ENCODE results near the gene SLC7A8. TPM values are rescaled to one million over a fixed set of nuclear protein-coding genes. Genes with fewer than 3 reads are reported as not detected.

The SLC7A8 gene
- total RNA-seq, 1 experiment from 2014 or later: 0.03 TPM

DNA sequence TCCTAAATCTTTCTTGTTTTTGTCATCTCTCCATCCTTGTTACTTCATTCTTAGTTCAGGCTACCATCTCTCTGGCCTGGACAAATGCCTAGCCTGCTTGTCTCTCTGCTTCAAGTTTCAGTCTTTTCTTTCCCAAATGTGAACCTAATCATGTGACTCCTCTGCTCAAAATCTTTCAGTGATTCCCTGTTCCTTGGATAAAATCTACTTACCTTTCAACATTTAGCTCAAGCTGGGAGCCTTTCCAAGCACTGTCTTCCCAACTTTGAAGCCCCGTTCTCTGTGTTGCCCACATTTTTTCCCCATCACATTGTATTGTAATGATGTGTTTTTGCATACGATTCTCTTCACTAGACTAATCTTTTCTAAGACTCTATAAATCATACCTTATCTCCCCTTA, 24.7 kb downstream of the SLC7A8 start:
- no peak for DNase-seq (ENCODE audit: low spot score)

DNA sequence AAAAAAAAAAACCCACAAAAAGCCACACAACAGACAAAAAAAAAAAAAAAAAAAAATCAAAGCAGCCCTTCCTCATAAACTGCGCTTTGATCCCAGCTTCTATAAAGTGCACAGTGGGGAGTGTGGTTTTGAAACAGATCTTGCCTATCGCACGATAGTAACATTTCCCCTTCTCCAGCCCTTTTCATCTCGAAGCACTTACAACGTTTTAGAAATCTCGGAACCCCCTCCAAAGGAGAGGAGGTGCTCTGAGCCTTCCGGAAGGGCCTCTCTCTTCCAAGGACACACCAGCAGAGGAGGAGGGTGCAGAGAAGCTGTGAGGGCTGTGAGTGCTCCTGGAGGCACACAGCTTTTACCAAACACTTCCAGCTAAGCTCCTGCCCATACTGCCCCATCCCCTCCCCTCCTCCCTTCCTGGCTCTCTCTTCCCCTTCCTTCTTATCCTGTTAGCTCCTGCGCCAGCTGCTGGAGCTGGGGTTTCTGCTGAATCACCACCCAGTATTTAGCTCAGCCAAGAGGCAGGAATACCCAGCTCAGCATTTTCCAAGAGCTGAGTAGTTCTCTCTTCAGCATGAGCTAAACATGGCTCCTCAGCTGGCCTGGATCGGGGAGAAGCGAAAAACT, 28.4 kb downstream of the SLC7A8 start:
- DNase-seq (ENCODE audit: low spot score): no peak

DNA sequence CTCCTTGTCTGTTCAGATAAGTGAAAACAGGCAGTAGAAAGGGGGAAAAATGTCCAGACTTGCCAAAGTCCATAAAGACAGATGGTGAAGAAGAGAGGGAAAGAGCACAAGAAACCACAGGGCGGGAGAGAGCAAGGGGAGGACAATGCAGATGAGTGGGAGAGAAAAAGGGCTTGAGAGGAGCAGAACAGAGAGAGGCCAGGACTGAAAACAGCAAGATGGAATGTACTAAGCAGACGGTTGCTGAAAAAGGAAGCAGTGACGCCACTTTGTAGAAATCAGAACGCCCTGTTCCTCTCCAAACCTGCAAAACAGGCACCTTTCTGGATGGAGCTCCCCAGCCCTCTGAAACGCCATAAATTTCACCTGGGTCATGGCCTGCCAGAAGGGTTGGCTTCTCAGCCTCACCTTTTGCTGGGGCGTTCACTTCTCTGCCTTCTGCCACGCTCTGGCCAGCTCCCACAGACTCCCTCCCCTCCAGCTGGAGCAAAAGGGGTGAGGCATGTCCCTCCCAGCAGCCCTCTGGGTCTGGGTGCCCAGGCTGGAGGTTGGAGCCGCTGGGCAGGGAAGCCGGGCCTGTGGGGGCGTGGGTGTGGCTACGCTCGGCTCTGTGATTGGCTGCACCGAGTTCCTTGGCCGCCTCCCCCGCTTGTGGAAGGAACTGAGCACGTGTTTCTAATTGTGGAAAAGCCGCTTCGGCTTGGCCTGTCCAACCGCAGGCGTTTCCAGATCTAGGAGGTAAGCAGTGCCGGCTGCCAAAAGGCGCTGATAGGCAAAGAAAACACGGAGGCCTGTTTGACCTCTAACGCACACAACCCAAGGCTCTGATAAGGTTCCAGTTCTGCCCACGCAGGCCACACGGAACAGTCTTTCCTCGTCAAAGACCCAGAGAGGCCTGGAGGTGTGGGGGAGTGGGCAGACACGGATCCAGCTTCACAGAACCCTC, 29.3 kb downstream of the SLC7A8 start:
- DNase-seq (ENCODE audit: low spot score): no peak

DNA sequence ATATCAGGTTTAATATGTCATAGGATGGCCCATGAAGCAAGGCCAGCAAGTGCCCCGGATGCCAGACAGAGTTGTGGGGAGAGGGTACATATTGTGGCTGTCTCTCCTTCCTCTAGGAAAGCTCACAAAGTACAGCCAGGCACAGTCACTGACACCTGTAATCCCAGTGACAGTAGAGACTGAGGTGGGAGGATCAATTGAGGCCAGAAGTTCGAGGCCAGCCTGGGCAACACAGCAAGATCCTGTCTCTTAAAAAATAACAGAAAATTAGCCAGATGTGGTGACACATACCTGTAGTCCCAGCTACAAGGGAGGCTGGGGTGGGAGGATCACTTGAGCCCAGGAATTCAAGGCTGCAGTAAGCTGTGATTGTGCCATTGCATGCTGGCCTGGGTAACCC, 32.1 kb downstream of the SLC7A8 start:
- no peak for DNase-seq (ENCODE audit: low spot score)

DNA sequence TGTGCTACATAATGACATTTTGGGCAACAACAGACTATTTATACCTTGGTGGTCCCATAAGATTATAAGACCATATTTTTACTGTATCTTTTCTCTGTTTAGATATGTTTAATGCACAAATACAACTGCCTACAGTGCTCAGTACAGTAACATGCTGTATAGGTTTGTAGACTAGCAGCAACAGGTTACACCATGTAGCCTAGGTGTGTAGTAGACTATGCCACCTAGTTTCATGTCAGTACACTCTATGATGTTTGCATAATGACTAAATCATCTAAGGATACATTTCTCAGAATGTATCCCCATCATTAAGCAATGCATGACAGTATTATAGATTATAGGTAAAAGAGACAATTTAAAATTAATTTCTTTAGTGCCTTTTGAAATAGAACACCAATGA, 33.7 kb downstream of the SLC7A8 start:
- DNase-seq (ENCODE audit: low spot score): no peak

DNA sequence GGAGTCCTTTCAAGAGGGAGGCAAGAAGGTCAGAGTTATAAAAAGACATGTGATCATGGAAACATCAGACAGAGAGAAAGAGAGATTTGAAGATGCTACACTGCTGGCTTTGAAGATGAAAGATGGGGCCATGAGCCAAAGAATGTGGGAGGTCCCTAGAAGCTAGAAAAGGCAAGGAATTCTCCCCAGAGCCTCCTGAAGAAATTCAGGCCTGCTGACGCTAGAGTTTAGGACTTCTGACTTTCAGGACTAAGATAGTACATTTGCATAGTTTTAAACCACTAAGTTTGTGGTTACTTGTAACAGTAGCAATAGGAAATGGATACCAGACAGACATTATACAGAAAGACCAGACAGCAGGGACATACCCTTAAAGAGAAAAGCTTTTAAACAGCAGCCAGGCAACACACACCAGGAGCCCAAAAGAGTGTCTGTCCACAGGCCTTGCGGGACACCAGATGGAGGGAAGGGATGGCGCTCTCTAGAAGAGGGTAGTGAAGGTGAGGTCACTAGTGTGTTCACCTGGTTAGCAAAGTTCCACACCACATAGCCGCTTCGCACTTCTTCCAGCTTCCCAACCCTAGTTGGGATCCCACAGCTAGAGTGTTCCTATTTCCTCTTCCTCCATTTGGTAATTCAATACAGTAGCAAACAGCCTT, 34.7 kb downstream of the SLC7A8 start:
- DNase-seq (ENCODE audit: low spot score): no peak

DNA sequence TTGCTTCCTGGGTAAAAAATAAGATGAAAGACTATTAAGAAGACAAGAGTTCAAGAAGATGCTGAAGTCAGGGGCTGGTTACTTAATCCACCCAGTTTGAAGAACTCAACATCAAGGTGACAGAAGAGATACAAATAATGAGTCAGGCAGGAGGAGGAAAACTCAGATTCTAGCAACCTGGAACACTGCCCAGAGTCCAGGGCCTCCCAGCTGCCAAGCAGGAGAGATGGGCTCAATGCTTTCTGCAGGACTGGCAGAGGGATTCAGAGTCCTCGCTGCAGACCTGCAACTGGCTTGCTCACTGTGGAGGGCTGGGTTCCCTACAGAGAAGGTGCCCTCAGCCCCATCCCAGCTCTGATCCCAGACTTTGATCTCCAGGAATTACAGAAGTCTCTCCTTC, 35.8 kb downstream of the SLC7A8 start:
- DNase-seq (ENCODE audit: low spot score): no peak

DNA sequence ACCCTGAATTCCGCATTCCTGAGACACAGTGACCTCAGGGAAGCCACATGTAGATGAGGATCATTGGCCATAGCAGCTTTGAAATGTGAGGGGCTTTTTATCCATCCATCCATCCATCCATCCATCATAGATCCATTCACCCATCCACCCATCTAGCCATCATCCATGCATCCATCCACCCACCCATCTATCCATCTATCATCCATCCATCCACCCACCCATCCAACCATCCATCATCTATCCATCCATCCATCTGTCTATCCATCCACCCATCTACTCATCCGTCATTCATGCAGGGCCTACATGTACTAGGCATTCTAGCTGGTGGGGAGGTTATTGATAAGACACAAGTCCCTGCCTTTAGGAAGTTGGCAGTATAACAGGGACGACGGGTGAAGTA, 36.5 kb downstream of the SLC7A8 start:
- DNase-seq (ENCODE audit: low spot score): no peak

DNA sequence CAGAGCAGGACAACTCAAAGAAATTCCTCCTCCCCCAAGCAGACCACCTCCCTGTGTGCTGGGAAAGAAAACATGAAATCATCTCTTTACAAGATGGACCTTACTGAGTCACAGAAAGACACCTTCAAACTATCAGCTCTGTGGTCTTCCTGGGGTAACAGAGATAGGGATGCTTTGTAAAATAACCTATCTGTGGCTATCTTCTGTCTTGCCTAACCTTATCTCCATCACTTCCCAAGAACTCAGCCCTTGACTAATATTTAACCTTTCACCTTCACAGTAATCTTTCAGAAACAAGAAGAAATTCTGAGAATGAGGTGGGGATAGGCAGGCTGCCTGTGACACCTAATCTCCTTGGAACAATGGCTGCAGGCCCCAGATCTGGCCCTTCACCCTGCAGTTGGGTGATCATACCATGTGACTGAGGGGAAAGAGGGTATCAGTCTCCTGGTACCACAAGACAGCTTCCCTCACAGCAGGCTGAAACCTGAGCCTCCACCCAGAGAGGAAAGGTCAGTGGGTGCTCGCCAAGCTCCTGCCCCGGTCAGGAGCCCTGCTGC, 37.0 kb downstream of the SLC7A8 start:
- DNase-seq (ENCODE audit: low spot score): no peak

DNA sequence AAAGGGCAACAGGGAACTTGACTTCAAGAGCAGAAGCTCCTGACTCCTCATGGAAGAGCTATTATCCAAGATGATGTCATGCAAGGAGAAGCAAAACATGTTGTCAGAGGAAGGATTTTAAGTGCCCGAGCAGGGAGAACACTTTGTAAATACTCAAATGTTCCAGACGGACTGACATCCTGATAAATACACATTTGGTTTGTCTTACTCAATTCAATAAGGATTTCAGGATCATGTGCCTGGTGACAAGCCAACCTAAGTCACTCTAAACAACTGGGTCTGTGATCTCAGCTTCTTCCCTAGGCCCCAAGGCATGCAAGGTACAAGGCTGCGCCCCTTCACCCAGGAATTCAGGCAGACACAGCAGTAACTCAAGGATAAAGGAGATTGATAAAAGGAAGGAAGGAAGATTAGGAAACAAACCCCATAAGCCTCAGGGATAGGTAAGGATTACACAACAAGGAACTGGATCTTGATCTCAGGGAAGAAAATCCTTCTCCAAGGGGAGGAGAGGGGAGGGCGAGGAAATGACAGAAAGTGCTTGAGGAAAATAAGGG, 37.6 kb downstream of the SLC7A8 start:
- no peak for DNase-seq (ENCODE audit: low spot score)

DNA sequence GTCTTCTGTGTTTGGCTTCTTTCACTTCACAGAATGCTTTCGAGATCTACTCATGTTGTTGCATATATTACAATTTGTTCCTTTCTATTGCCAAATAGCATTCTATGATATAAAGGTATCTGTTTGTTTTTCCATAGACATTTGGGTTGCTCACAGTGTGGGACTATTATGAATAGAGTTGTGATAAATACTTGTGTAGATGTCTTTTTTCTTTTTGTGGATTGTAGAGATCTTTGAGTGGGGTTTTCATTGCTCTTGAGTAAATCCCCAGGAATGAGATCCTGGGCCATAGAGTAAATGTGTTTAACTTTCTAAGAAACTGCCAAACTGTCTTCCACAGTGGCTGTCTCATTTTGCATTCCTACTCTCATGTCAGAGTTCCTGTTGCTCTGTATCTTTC, 39.5 kb downstream of the SLC7A8 start:
- no peak for DNase-seq (ENCODE audit: low spot score)

DNA sequence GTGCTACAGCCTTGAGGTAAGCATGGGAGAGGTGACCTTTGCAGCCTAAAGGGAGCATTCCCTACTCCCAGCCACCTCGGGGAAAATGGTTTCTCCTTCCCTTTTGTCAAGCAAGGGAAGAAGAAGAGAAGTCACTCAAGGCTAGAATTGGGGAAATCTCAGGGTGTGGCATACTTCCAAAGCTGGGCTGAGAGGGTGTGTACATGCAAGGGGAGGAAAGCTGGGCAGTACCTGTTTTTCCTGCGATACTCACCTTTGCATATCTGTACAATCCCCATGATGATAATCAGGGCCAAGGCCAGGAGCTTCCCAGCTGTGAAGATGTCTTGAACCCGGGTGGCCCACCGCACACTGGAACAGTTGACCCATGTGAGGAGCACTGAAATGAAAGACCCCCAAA, 40.6 kb downstream of the SLC7A8 start:
- no peak for DNase-seq (ENCODE audit: low spot score)

DNA sequence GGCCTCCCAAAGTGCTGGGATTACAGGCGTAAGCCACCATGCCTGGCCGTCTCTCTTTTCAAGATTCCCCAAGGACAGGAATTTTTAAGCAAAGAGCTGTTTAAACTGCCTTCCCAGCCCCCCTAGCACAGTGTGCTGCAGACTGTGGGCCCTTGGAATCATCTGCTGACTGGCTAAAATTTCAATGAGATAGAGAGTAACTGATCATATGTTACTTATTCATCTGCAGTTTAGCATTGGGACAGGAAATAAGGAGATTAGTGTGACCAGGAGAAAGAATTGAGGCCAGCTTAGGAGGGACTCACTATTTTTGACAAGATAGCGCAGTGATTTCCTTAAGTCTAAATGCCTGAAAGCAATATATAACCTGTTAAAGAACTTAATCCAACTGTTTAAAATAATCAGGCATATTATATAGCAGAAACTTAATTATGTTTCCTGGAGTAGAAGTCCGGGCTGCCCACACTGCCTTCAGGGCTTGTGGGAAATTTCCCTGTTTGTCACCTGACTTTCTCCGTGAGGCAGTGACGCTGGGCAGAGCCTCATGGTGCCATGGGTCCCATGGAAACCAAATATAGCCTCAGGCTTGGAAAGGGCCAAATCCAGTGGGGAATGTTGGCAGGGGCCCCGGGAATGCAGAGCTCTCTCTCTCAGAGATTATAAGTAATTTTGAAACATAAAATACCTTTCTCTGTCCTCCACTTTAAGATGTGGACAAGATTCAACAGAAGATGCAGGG, 41.6 kb downstream of the SLC7A8 start:
- DNase-seq (ENCODE audit: low spot score): no peak

DNA sequence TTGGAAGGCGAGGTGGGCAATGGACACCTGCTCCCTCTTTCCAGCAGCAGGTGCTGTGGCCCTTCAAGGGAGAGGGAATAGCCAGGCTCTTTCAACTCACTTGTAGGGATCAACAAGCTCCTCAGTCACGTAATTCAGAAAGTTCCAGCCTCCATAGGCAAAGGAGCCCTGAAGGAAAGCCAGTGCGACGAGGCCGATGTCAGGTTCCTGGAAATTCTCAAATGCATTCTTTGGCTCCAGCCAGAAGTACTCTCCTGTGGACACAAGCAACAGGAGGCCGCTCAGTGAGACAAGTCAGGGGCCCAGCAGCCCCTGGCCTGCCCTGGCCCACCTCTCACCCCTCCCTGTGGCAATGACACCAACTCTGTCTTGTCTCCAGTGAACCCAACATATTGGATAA, 43.1 kb downstream of the SLC7A8 start:
- DNase-seq (ENCODE audit: low spot score): no peak

DNA sequence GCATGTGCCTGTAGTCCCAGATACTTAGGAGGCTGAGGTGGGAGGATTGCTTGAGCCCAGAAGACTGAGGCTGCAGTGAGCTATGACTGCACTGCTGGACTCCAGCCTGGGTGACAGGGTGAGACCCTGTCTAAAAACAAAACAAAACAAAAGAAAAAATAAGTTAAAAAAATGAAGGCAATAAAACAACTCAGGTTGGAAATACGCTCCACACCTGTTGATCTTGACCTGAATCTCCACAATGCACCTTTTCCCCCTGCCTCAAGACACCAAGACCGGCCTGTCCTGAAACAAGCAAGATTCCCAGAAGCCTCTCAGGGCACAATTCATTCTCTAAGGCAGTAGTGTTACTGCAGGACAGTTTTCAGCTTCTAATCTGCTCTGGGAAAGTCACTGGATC, 43.6 kb downstream of the SLC7A8 start:
- DNase-seq (ENCODE audit: low spot score): no peak

DNA sequence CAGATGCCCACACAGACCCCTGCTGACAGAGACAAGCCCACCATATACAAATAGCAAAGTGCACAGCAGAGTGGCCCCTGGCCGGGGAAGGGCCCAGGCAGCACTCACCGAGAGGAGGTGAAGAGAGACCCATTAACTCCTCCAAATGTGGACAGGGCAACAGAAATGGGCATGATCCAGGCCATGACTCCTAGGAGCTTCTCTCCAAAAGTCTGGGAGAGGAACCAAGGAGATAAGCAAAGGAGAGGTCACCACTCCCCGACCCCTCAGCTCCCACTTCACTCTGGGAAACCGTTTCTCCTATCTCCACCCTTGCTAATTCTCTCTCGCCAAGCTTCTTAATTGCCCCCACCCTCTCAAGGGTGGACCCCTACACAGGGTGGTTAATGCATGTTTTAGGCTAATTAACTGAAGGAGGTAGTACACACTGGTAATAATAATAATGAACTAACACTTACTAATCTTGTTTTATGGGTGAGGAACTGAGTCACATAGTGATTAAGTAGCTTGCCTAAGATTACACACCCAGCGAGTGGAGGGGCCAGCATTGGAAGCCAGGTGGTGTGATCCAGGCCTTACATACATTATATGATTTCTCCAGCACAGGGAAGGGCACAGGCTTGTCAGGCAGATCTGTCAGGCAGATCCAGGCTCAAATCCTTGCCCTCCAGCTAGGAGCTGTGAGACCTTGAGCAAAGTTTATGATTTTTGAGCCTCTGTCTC, 45.5 kb downstream of the SLC7A8 start:
- no peak for DNase-seq (ENCODE audit: low spot score)

DNA sequence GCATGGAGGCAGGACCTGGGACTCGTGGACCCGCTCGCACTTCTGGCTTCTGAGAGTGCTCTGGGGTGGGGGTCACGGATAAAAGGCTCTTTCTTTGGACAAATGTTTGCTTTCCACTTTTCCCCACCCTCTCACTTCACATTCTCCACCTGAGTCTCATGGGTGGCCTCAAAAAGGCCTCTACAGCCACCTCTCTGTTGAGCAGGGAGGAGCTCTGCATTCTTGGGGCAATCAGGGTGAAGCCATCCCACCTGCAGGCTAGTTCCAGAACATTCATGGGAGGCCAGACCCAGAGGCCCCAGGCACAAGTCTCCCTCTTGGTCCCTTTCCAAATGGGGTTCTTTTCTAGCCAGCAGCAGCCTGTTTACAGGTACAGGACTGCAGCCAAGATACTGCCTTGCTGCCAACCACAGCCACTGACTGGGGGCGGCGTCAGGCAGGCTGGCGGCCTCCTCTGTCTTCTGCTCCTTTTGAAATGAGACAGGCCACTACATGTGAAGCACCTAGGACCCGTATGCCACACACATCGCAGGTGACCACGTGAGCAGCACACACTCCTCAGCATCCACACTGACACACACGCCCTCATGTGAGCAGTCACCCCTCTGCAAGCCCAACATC, 46.2 kb downstream of the SLC7A8 start:
- DNase-seq (ENCODE audit: low spot score): no peak

DNA sequence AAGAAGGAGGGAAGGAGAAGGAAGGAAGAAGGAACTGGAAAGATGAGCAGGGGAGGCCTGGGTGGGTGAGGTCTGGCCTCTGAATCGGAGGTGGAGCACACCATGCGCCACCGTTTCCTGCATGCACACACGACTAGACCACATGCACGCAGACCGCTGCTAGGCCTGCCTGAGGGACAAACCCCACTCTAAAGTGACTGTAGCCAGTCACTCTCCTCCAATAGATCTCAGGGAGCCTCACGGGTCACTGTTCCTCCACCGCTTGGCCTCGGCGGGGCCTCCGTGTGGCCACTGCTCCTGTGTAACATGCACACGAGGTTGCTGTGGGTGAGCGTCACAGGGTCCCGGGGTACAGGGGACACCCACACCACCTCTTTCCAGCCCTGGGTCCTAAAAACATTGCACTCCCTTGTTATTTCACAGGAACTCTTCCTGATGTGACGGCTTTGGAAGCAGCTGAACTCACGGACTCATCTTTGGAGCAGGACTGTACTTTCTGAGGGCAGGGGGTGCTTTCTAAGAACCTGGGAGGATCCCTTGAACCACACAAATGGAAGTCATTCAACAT, 46.8 kb downstream of the SLC7A8 start:
- DNase-seq (ENCODE audit: low spot score): no peak

DNA sequence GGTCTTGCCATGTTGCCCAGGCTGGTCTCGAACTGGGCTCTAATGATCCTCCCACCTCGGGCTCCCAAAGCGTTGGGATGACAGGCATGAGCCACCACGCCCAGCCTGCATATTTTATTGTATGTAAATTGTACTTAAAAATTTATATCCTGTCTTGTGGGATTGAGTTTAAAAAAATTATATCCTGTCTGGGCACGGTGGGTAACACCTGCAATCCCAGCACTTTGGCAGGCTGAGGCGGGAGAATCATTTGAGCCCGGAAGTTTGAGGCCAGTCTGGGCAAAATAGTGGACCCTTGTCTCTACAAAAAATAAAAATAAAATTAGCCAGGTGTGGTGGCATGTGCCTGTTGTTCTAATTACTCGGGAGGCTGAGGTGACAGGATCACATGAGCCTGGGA, 50.5 kb downstream of the SLC7A8 start:
- no peak for DNase-seq (ENCODE audit: low spot score)

DNA sequence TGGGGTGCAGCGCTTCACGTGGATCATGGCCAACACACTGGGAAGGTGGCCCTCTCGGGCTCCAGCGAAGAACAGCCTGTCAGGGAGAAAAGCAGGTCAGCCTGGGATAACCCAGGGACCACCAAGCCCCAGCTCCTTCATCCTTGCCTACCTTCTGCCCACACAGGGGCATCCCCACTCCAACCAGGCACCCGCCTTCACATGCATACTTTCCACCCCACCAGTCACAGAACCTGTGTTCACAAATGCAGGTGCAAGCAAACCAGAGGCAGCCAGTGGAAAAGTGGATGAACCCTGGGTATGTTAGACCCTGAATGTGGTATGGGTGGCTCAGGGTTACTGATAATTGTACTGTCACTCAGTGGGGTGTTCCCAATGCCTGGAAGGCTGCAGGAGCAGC, 52.0 kb downstream of the SLC7A8 start:
- DNase-seq (ENCODE audit: low spot score): no peak
